ENCODE measurements around the gene CYSTM1.

DNA sequence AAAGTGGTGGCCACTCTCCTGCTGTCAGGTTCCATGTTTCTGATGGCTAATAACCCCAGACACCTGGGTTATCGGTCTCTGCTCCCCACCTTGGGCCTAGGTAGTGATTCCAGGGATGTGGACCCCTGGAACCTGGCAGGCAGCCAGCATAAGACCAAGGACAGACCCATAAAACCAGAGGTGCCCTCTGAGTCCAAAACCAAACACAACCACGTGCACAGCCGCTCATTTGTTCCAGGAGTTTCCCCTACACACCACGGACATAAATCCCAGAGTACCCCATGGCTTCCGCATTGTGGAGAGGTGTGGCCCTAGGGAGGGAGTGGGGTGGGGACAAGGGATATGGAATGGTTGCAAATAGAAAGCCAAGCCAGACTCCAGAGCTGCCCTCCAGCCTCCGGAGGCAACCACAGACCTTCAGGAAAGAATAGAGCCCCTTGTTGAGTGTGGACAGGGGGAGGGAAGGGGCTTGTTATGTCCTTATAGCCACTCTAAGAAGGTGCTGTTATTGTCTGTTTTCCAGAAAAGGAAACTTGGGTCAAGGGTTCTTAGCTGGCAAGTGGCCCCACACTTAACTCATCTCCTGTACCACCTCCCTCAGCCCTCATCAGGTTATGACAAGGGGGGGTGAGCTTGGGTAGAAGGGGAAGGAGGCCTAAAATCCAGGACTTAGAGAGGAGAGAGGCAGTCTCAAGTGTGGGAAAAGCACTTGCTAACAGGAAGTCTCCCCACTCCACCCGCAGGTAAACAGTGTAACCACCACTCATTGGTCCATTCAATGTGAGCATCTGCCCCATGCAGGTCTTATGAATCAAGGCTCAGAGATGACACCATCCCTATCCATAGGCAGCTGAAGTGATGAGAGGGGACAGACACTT lies 23.6 kb upstream of the CYSTM1 start:
- TF ChIP-seq, protein P1, sequence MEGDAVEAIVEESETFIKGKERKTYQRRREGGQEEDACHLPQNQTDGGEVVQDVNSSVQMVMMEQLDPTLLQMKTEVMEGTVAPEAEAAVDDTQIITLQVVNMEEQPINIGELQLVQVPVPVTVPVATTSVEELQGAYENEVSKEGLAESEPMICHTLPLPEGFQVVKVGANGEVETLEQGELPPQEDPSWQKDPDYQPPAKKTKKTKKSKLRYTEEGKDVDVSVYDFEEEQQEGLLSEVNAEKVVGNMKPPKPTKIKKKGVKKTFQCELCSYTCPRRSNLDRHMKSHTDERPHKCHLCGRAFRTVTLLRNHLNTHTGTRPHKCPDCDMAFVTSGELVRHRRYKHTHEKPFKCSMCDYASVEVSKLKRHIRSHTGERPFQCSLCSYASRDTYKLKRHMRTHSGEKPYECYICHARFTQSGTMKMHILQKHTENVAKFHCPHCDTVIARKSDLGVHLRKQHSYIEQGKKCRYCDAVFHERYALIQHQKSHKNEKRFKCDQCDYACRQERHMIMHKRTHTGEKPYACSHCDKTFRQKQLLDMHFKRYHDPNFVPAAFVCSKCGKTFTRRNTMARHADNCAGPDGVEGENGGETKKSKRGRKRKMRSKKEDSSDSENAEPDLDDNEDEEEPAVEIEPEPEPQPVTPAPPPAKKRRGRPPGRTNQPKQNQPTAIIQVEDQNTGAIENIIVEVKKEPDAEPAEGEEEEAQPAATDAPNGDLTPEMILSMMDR (IDR thresholded peaks at IDR 0.05): no peak
- TF ChIP-seq POLR2A (IDR thresholded peaks at IDR 0.05): no peak

Measured in body of pancreas (tissue), 4 donors.